Measurements from ENCODE around the gene PKD1.

PKD1 gene

GRCh38 chr16:2170587-2171435 is 35.1 kb upstream of the PKD1 start:
- DNase-seq (ENCODE audit: low read depth in 1 of 2, low spot score in 1 of 2): no peak

- no peak for DNase-seq (ENCODE audit: low read depth in 1 of 2, low spot score in 1 of 2)
Observed at GRCh38 chr16:2170080-2170479, 34.4 kb upstream of the PKD1 start.

- DNase-seq (ENCODE audit: low read depth in 1 of 2, low spot score in 1 of 2): no peak
Observed at GRCh38 chr16:2167068-2167638, 31.5 kb upstream of the PKD1 start.

GRCh38 chr16:2166263-2167067 is 30.8 kb upstream of the PKD1 start:
- no peak for DNase-seq (ENCODE audit: low read depth in 1 of 2, low spot score in 1 of 2)

- DNase-seq (ENCODE audit: low read depth in 1 of 2, low spot score in 1 of 2): no peak
Observed at GRCh38 chr16:2165861-2166260, 30.2 kb upstream of the PKD1 start.

GRCh38 chr16:2163211-2163881 is 27.6 kb upstream of the PKD1 start:
- no peak for DNase-seq (ENCODE audit: low read depth in 1 of 2, low spot score in 1 of 2)

- no peak for DNase-seq (ENCODE audit: low read depth in 1 of 2, low spot score in 1 of 2)
Observed at GRCh38 chr16:2162676-2163118, 27.0 kb upstream of the PKD1 start.

- DNase-seq (ENCODE audit: low read depth in 1 of 2, low spot score in 1 of 2): no peak
Observed at GRCh38 chr16:2161911-2162310, 26.2 kb upstream of the PKD1 start.

GRCh38 chr16:2160915-2161551 is 25.3 kb upstream of the PKD1 start:
- DNase-seq (ENCODE audit: low read depth in 1 of 2, low spot score in 1 of 2): no peak

- DNase-seq (ENCODE audit: low read depth in 1 of 2, low spot score in 1 of 2): no peak
Observed at GRCh38 chr16:2159175-2159838, 23.6 kb upstream of the PKD1 start.

- no peak for DNase-seq (ENCODE audit: low read depth in 1 of 2, low spot score in 1 of 2)
Observed at GRCh38 chr16:2158262-2158638, 22.6 kb upstream of the PKD1 start.

- DNase-seq (ENCODE audit: low read depth in 1 of 2, low spot score in 1 of 2): no peak
Observed at GRCh38 chr16:2157480-2158261, 22.0 kb upstream of the PKD1 start.

- DNase-seq (ENCODE audit: low read depth in 1 of 2, low spot score in 1 of 2): no peak
Observed at GRCh38 chr16:2156849-2157224, 21.1 kb upstream of the PKD1 start.

GRCh38 chr16:2155977-2156848 is 20.5 kb upstream of the PKD1 start:
- DNase-seq (ENCODE audit: low read depth in 1 of 2, low spot score in 1 of 2): no peak

GRCh38 chr16:2155091-2155950 is 19.6 kb upstream of the PKD1 start, which contains the start of gene TRAF7:
Gene TRAF7, plus strand, starts transcription at chr16:2155782. Its CDS starts 8,139 bp downstream, at chr16:2163921.
- peak; percentile 91 to 96 for DNase-seq (ENCODE audit: low read depth in 1 of 2, low spot score in 1 of 2)

GRCh38 chr16:2154533-2155090 is 18.9 kb upstream of the PKD1 start:
- peak in 1 of 2 donors; percentile 37 for DNase-seq (ENCODE audit: low read depth in 1 of 2, low spot score in 1 of 2)
